ENCODE measurements around the gene MPP3. TPM values are rescaled to one million over a fixed set of nuclear protein-coding genes. Genes with fewer than 3 reads are reported as not detected.

MPP3 gene
- total RNA-seq, 4 donors from 2014 or later, result 19.2 to 31.5 (median 22.1) TPM

- Histone ChIP-seq H3K27ac (peak overlapping the region in 2 of 4 donors; percentile 25 to 57), H3K36me3 (peaks cover 0 to 74% (median 10%) of the 10 kb centered on the region in 3 donors), H3K9me3 (no peaks in the 10 kb centered on the region), H3K4me3 (no peak overlapping the region), H3K27me3 (no peaks in the 10 kb centered on the region), H3K4me1 (peaks cover 0 to 27% (median 0%) of the 10 kb centered on the region in 4 donors)
- 84 to 86% methylated on average over 7 of the region's 7 CpGs for WGBS, 2 donors
- DNase-seq (ENCODE audit: low spot score in 2 of 2), result no peak
- no peak for TF ChIP-seq POLR2A (IDR thresholded peaks at IDR 0.05)
- TF ChIP-seq EP300 (IDR thresholded peaks at IDR 0.05), result no peak
- TF ChIP-seq, protein P1, sequence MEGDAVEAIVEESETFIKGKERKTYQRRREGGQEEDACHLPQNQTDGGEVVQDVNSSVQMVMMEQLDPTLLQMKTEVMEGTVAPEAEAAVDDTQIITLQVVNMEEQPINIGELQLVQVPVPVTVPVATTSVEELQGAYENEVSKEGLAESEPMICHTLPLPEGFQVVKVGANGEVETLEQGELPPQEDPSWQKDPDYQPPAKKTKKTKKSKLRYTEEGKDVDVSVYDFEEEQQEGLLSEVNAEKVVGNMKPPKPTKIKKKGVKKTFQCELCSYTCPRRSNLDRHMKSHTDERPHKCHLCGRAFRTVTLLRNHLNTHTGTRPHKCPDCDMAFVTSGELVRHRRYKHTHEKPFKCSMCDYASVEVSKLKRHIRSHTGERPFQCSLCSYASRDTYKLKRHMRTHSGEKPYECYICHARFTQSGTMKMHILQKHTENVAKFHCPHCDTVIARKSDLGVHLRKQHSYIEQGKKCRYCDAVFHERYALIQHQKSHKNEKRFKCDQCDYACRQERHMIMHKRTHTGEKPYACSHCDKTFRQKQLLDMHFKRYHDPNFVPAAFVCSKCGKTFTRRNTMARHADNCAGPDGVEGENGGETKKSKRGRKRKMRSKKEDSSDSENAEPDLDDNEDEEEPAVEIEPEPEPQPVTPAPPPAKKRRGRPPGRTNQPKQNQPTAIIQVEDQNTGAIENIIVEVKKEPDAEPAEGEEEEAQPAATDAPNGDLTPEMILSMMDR (IDR thresholded peaks at IDR 0.05), result no peak
Measured at GRCh38 chr17:43768943-43769342, 64.0 kb downstream of the MPP3 start.

DNA sequence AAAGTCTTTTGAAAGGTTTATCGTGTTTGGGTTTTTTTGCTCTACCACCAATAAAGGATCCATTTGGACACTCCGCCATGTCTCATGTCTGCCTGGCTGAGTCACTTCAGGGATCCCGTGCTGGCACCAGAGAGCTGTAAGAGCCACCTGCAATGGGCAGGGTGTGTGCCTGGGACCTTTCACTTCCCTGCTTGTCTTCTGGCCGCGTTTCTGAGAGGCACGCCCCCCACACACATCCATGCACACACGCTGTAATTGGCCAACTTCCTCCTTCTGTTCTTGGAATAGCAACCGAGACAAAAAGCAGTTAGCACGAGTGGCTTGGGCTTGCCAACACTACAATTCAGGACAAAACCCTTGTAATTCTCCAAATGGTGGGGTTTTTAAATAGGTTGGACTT is 64.6 kb downstream of the MPP3 start:
- Histone ChIP-seq H3K27ac (peak overlapping the region in 2 of 4 donors; percentile 50 to 57), H3K36me3 (peaks cover 0 to 69% (median 6%) of the 10 kb centered on the region in 3 donors)
- whole genome bisulfite sequencing, 2 donors, result 49 to 57% methylated on average over 9 of the region's 9 CpGs

DNA sequence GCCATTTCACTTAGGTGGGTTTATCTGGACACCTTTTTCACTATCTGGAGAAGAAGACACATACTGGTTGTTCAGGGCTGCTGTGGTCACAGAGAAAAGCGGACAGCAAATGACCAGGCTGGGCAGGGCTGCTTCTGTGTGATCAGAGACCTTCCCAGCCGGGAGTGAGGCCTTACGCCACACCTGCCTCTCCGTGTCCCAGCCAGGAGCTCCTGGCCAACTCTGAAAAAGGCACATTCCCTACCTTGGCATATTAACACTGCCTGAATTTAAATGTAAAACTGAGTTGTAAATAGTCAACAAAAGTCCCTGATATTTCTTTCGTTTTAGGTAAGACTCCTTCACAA is 65.3 kb downstream of the MPP3 start:
- Histone ChIP-seq H3K36me3 (peaks cover 0 to 62% (median 6%) of the 10 kb centered on the region in 3 donors), H3K27ac (peak overlapping the region in 1 of 4 donors; percentile 50), H3K27me3 (no peaks in the 10 kb centered on the region), H3K4me1 (peaks cover 0 to 27% (median 0%) of the 10 kb centered on the region in 4 donors), H3K9me3 (no peaks in the 10 kb centered on the region), H3K4me3 (no peak overlapping the region)
- no peak for DNase-seq (ENCODE audit: low spot score in 2 of 2)
- no peak for TF ChIP-seq EP300 (IDR thresholded peaks at IDR 0.05)
- TF ChIP-seq, protein P1 (IDR thresholded peaks at IDR 0.05), result no peak
- TF ChIP-seq POLR2A (IDR thresholded peaks at IDR 0.05), result no peak
- 71 to 80% methylated on average over 5 of the region's 5 CpGs for WGBS, 2 donors

More for the DNA sequence above, 64.6 kb downstream of the MPP3 start:
- no peaks in the 10 kb centered on the region for H3K27me3 ChIP-seq
- H3K4me3 ChIP-seq, result no peak overlapping the region
- no peaks in the 10 kb centered on the region for H3K9me3 ChIP-seq
- H3K4me1 ChIP-seq, result peaks cover 0 to 27% (median 0%) of the 10 kb centered on the region in 4 donors
- TF ChIP-seq EP300 (IDR thresholded peaks at IDR 0.05) (peak; percentile 15 to 74), POLR2A (IDR thresholded peaks at IDR 0.05) (no peak)
- DNase-seq (ENCODE audit: low spot score in 2 of 2), result peak; percentile 34 to 49

DNA sequence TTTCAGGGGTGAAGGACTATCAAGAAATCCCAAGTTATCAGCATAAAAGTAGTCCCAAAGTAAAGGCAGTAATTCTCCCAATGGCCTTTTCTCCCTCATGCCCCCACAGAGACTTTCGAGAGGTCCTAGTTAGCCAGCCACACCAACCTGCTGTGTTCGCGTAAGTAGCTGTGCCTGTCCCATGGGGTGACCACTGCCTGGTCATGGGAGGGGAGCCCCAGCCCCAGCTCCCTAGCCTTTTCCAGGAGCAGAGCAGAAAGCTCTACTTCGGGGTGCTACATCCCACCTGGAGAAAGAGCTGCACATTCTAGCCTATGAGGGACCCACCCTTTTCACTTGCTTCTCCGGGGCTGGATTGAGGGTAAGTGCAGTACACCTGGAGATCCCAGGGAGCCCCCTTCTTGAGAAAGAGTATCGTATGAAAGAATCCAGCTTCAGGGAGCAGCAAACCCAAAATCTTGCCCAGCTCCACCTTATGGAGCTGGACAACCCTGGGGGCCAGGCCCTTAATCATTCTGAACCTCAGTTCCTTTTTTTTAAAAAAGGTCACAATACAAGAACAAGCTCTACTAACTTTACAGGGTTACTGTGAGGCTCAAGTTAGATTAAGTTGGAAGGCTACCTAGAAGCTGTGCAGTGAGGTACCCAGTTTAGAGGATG is 65.8 kb downstream of the MPP3 start:
- Histone ChIP-seq H3K4me1 (peaks cover 0 to 27% (median 0%) of the 10 kb centered on the region in 4 donors), H3K27ac (peak overlapping the region in 1 of 4 donors; percentile 50), H3K36me3 (peaks cover 0 to 57% (median 6%) of the 10 kb centered on the region in 3 donors), H3K4me3 (no peak overlapping the region), H3K9me3 (no peaks in the 10 kb centered on the region), H3K27me3 (no peaks in the 10 kb centered on the region)
- WGBS, 2 donors, result 69 to 75% methylated on average over 6 of the region's 6 CpGs
- DNase-seq (ENCODE audit: low spot score in 2 of 2), result no peak
- TF ChIP-seq, protein P1 (IDR thresholded peaks at IDR 0.05), result no peak

GRCh38 chr17:43766413-43767052 is 66.4 kb downstream of the MPP3 start:
- no peaks in the 10 kb centered on the region for H3K9me3 ChIP-seq
- no peak for TF ChIP-seq POLR2A (IDR thresholded peaks at IDR 0.05)
- TF ChIP-seq, protein P1 (IDR thresholded peaks at IDR 0.05), result peak; percentile 70 to 83 (median 78)
- peak; percentile 58 to 68 for DNase-seq (ENCODE audit: low spot score in 2 of 2)
- H3K36me3 ChIP-seq, result peaks cover 0 to 50% (median 6%) of the 10 kb centered on the region in 3 donors
- no peaks in the 10 kb centered on the region for H3K27me3 ChIP-seq
- WGBS, 2 donors, result 47 to 55% methylated on average over 7 of the region's 7 CpGs
- no peak overlapping the region for H3K4me3 ChIP-seq
- peaks cover 0 to 27% (median 0%) of the 10 kb centered on the region in 4 donors for H3K4me1 ChIP-seq
- no peak overlapping the region for H3K27ac ChIP-seq

Data from tibial nerve (tissue), 4 donors.